ENCODE measurements around the gene LRP1-AS.

GRCh38 chr12:57107456-57108155 lies 39.8 kb downstream of the LRP1-AS start:
- TF ChIP-seq CTCF (conservative IDR thresholded peaks at IDR 0.05; ENCODE audit: low read depth, low read length) (no peak), EZH2phosphoT487 (IDR thresholded peaks at IDR 0.05; ENCODE audit: borderline replicate concordance, low read length) (no peak)
